ENCODE results near the gene ATP8A2. TPM values are rescaled to one million over a fixed set of nuclear protein-coding genes. Genes with fewer than 3 reads are reported as not detected.
A peak's percentile ranks its signal among the peaks of the same experiment; 100 is the strongest.

Gene ATP8A2
- total and polyA plus RNA-seq, 2 donors: 1.1 to 1.5 TPM

DNA sequence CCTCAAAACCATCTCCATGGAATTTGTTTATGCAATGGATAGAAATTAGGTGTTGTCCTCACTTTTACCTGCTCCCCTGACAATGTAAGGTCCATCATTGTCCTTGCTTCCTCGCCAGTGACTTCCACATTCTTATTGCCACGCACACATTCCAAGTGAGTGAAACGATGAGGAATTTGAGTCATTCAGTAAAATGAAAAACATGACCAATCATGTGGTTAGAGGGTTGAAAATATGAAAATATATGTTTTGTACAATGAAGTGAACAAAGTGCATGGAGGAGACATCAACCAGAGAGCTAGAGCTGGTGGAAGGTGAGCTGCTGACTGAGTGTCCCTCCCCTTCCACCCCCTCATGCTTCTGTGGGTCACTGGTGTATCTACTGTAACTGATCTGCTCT is 91.7 kb downstream of the ATP8A2 start:
- 87% methylated on average over 3 of the region's 3 CpGs for WGBS
- DNase-seq (ENCODE audit: low read depth in 6 of 9, low spot score in 9 of 9): no peak
- Histone ChIP-seq H3K9me3 (ENCODE audit: control insufficient read depth in 2 of 2, insufficient read depth in 1 of 2, low read length in 1 of 2) (no peaks in the 10 kb centered on the region), H3K4me1 (ENCODE audit: control insufficient read depth in 2 of 2, insufficient read depth in 2 of 2, low read length in 2 of 2) (no peaks in the 10 kb centered on the region), H3K27ac (ENCODE audit: low read depth in 1 of 2, low read length in 1 of 2) (no peak overlapping the region), H3K4me3 (ENCODE audit: low read length in 2 of 2) (no peak overlapping the region), H3K36me3 (ENCODE audit: control insufficient read depth in 2 of 2, insufficient read depth in 2 of 2, low read length in 1 of 2) (no peaks in the 10 kb centered on the region), H3K27me3 (ENCODE audit: control insufficient read depth in 2 of 2, insufficient read depth in 1 of 2, low read length in 1 of 2) (peaks cover 9 to 22% of the 10 kb centered on the region in 2 donors)

- H3K4me1 ChIP-seq (ENCODE audit: control insufficient read depth in 2 of 2, insufficient read depth in 2 of 2, low read length in 2 of 2): no peaks in the 10 kb centered on the region
- no peaks in the 10 kb centered on the region for H3K36me3 ChIP-seq (ENCODE audit: control insufficient read depth in 2 of 2, insufficient read depth in 2 of 2, low read length in 1 of 2)
- 89% methylated on average over 4 of the region's 4 CpGs for WGBS
- H3K4me3 ChIP-seq (ENCODE audit: low read length in 2 of 2): no peak overlapping the region
- no peak for DNase-seq (ENCODE audit: low read depth in 6 of 9, low spot score in 9 of 9)
- no peaks in the 10 kb centered on the region for H3K9me3 ChIP-seq (ENCODE audit: control insufficient read depth in 2 of 2, insufficient read depth in 1 of 2, low read length in 1 of 2)
- H3K27ac ChIP-seq (ENCODE audit: low read depth in 1 of 2, low read length in 1 of 2): no peak overlapping the region
- peaks cover 27 to 40% of the 10 kb centered on the region in 2 donors for H3K27me3 ChIP-seq (ENCODE audit: control insufficient read depth in 2 of 2, insufficient read depth in 1 of 2, low read length in 1 of 2)
These were observed 95.1 kb downstream of the ATP8A2 start for GRCh38 chr13:25466880-25467279.

DNA sequence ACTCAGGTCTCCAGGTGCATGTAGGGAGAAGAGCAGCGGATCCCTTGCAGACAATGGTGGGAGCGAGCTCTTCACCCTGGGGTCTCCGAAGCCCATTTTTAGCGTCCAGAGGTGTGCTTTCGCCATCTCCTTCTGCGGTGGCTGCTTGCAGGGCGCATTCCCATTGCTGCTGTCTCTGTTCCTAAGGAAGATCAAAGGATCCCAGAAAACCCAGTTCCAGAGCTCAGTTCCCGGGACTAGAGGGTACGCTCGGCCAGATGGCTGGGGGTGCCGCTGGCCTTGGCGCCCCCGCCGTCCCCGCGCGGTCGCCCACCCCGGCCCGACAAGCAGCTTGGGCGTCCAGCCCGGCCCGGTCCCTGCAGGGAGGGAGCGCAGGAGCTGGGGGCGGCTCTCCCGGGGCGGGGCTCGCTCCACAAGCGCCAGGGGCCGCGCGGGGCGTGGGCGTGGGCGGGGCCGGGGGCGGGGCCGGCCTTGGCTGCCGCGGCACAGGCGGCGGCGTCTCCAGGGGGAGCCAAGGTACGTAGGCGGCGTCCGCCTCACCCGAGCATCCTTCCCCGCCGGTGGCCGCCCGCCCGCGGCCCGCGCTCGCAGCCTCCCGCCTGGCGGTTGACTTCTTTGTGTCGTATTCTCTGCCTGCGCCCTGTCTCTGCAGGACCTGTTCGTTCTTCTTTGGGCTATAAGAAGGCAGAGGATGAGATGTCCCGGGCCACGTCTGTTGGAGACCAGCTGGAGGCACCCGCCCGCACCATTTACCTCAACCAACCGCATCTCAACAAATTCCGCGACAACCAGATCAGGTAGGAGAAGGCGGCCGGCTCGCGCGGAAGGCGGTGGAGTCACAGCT is 96.8 kb downstream of the ATP8A2 start:
- Histone ChIP-seq H3K9me3 (ENCODE audit: control insufficient read depth in 2 of 2, insufficient read depth in 1 of 2, low read length in 1 of 2) (no peaks in the 10 kb centered on the region), H3K36me3 (ENCODE audit: control insufficient read depth in 2 of 2, insufficient read depth in 2 of 2, low read length in 1 of 2) (no peaks in the 10 kb centered on the region), H3K27ac (ENCODE audit: low read depth in 1 of 2, low read length in 1 of 2) (no peak overlapping the region), H3K4me3 (ENCODE audit: low read length in 2 of 2) (no peak overlapping the region), H3K27me3 (ENCODE audit: control insufficient read depth in 2 of 2, insufficient read depth in 1 of 2, low read length in 1 of 2) (peaks cover 27 to 40% of the 10 kb centered on the region in 2 donors), H3K4me1 (ENCODE audit: control insufficient read depth in 2 of 2, insufficient read depth in 2 of 2, low read length in 2 of 2) (no peaks in the 10 kb centered on the region)
- DNase-seq (ENCODE audit: low read depth in 6 of 9, low spot score in 9 of 9): peak in 6 of 9 donors; percentile 0 to 39 (median 6)
- 7% methylated on average over 75 of the region's 75 CpGs for WGBS

GRCh38 chr13:25469169-25469525 is 97.4 kb downstream of the ATP8A2 start:
- Histone ChIP-seq H3K4me1 (ENCODE audit: control insufficient read depth in 2 of 2, insufficient read depth in 2 of 2, low read length in 2 of 2) (no peaks in the 10 kb centered on the region), H3K4me3 (ENCODE audit: low read length in 2 of 2) (no peak overlapping the region), H3K27me3 (ENCODE audit: control insufficient read depth in 2 of 2, insufficient read depth in 1 of 2, low read length in 1 of 2) (peaks cover 27 to 40% of the 10 kb centered on the region in 2 donors), H3K27ac (ENCODE audit: low read depth in 1 of 2, low read length in 1 of 2) (no peak overlapping the region), H3K36me3 (ENCODE audit: control insufficient read depth in 2 of 2, insufficient read depth in 2 of 2, low read length in 1 of 2) (no peaks in the 10 kb centered on the region), H3K9me3 (ENCODE audit: control insufficient read depth in 2 of 2, insufficient read depth in 1 of 2, low read length in 1 of 2) (no peaks in the 10 kb centered on the region)
- DNase-seq (ENCODE audit: low read depth in 6 of 9, low spot score in 9 of 9): no peak
- WGBS: 13% methylated on average over 20 of the region's 20 CpGs

GRCh38 chr13:25473864-25474263 is 102.1 kb downstream of the ATP8A2 start:
- no peak for DNase-seq (ENCODE audit: low read depth in 6 of 9, low spot score in 9 of 9)
- 83% methylated on average over 2 of the region's 2 CpGs for WGBS
- Histone ChIP-seq H3K9me3 (ENCODE audit: control insufficient read depth in 2 of 2, insufficient read depth in 1 of 2, low read length in 1 of 2) (no peaks in the 10 kb centered on the region), H3K27me3 (ENCODE audit: control insufficient read depth in 2 of 2, insufficient read depth in 1 of 2, low read length in 1 of 2) (peaks cover 15 to 17% of the 10 kb centered on the region in 2 donors), H3K27ac (ENCODE audit: low read depth in 1 of 2, low read length in 1 of 2) (no peak overlapping the region), H3K36me3 (ENCODE audit: control insufficient read depth in 2 of 2, insufficient read depth in 2 of 2, low read length in 1 of 2) (no peaks in the 10 kb centered on the region), H3K4me3 (ENCODE audit: low read length in 2 of 2) (no peak overlapping the region), H3K4me1 (ENCODE audit: control insufficient read depth in 2 of 2, insufficient read depth in 2 of 2, low read length in 2 of 2) (no peaks in the 10 kb centered on the region)

DNA sequence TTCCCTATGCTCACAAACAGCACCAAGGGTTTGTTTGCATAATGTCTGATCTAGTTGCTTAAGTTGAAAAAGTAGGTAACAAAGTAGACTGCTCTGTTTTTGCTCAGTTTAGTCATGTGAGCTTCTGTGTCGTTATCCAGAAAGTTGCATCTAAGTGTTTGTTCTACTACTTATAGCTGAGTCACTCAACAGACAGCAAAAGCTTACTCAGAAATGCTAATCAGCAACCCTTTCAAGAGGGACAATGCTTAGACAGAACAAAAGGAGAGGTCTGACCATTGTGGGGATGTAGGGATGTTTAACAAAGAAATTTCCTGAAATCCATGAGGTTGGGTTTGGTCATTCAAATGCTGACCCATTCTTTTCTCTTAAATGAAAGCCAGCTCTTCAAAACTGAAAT is 106.4 kb downstream of the ATP8A2 start:
- Histone ChIP-seq H3K4me1 (ENCODE audit: control insufficient read depth in 2 of 2, insufficient read depth in 2 of 2, low read length in 2 of 2) (no peaks in the 10 kb centered on the region), H3K9me3 (ENCODE audit: control insufficient read depth in 2 of 2, insufficient read depth in 1 of 2, low read length in 1 of 2) (no peaks in the 10 kb centered on the region), H3K27ac (ENCODE audit: low read depth in 1 of 2, low read length in 1 of 2) (no peak overlapping the region), H3K4me3 (ENCODE audit: low read length in 2 of 2) (no peak overlapping the region), H3K27me3 (ENCODE audit: control insufficient read depth in 2 of 2, insufficient read depth in 1 of 2, low read length in 1 of 2) (no peaks in the 10 kb centered on the region), H3K36me3 (ENCODE audit: control insufficient read depth in 2 of 2, insufficient read depth in 2 of 2, low read length in 1 of 2) (no peaks in the 10 kb centered on the region)
- 84% methylated on average over 1 of the region's 1 CpG for WGBS
- DNase-seq (ENCODE audit: low read depth in 6 of 9, low spot score in 9 of 9): no peak

- WGBS: 47% methylated on average over 12 of the region's 12 CpGs
- Histone ChIP-seq H3K27me3 (ENCODE audit: control insufficient read depth in 2 of 2, insufficient read depth in 1 of 2, low read length in 1 of 2) (peaks cover 0 to 4% of the 10 kb centered on the region in 2 donors), H3K4me3 (ENCODE audit: low read length in 2 of 2) (no peak overlapping the region), H3K4me1 (ENCODE audit: control insufficient read depth in 2 of 2, insufficient read depth in 2 of 2, low read length in 2 of 2) (no peaks in the 10 kb centered on the region), H3K36me3 (ENCODE audit: control insufficient read depth in 2 of 2, insufficient read depth in 2 of 2, low read length in 1 of 2) (no peaks in the 10 kb centered on the region), H3K9me3 (ENCODE audit: control insufficient read depth in 2 of 2, insufficient read depth in 1 of 2, low read length in 1 of 2) (no peaks in the 10 kb centered on the region), H3K27ac (ENCODE audit: low read depth in 1 of 2, low read length in 1 of 2) (no peak overlapping the region)
- DNase-seq (ENCODE audit: low read depth in 6 of 9, low spot score in 9 of 9): no peak
These were observed 117.5 kb downstream of the ATP8A2 start for GRCh38 chr13:25489238-25489637.

DNA sequence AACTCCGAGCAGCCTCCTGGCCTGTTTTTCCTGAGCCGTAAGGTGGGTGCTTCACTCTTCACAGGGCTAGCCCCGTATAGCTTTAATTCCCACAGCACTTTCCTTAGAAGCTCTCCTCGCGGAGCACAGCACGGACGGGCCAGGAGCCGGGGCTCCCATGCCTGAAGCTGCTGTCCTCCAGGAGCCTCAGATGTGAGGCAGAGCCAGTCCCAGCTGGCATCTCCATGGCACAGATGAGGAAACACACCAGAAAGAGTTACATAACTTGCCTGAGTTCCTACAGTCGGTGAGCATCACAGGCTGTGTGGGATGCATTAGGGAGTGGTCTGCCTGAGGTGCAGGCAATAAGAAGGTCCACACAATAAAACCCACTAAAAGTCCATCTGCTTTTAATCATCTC is 118.5 kb downstream of the ATP8A2 start:
- Histone ChIP-seq H3K9me3 (ENCODE audit: control insufficient read depth in 2 of 2, insufficient read depth in 1 of 2, low read length in 1 of 2) (no peaks in the 10 kb centered on the region), H3K4me1 (ENCODE audit: control insufficient read depth in 2 of 2, insufficient read depth in 2 of 2, low read length in 2 of 2) (no peaks in the 10 kb centered on the region), H3K27ac (ENCODE audit: low read depth in 1 of 2, low read length in 1 of 2) (no peak overlapping the region), H3K36me3 (ENCODE audit: control insufficient read depth in 2 of 2, insufficient read depth in 2 of 2, low read length in 1 of 2) (no peaks in the 10 kb centered on the region), H3K27me3 (ENCODE audit: control insufficient read depth in 2 of 2, insufficient read depth in 1 of 2, low read length in 1 of 2) (peaks cover 0 to 4% of the 10 kb centered on the region in 2 donors), H3K4me3 (ENCODE audit: low read length in 2 of 2) (no peak overlapping the region)
- no peak for DNase-seq (ENCODE audit: low read depth in 6 of 9, low spot score in 9 of 9)
- 87% methylated on average over 9 of the region's 9 CpGs for WGBS

DNA sequence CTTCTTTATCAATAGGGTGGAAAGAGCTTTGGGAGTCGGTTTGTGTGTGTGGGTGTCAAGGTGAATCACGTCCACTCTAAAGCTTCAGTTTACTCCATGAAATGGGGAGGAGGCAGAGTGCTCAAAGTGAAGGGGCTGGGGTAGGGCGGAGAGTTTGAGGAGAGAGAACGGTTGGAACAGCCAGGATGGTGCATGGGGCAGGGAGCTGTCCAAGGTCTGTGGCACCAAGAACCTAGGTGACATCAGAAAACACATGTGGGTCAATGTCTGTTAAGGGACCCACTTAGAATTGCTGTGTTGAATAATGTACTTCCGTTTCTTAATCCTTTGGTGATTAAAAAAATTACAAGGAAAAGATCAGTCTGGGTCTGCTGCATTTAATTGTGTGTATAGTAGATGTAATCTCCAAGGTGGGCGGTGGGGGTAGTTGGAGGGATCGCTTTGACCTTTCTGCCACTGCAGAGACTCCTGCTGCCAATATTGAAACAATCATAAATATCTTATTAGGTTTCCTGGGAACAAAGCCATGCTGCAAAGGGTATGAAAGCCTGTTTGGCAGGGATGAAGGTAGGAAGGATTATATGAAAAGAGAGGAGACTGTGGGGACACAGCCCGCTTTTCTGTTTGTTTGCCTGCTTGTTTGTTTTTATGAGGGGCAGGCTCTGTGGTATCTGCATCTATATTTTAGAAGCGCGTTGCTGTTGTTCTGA is 122.3 kb downstream of the ATP8A2 start:
- DNase-seq (ENCODE audit: low read depth in 6 of 9, low spot score in 9 of 9): no peak
- no peaks in the 10 kb centered on the region for H3K9me3 ChIP-seq (ENCODE audit: control insufficient read depth in 2 of 2, insufficient read depth in 1 of 2, low read length in 1 of 2)

More for the DNA sequence above, 122.3 kb downstream of the ATP8A2 start:
- no peak overlapping the region for H3K27ac ChIP-seq (ENCODE audit: low read depth in 1 of 2, low read length in 1 of 2)
- H3K36me3 ChIP-seq (ENCODE audit: control insufficient read depth in 2 of 2, insufficient read depth in 2 of 2, low read length in 1 of 2): no peaks in the 10 kb centered on the region
- H3K4me3 ChIP-seq (ENCODE audit: low read length in 2 of 2): no peak overlapping the region
- H3K4me1 ChIP-seq (ENCODE audit: control insufficient read depth in 2 of 2, insufficient read depth in 2 of 2, low read length in 2 of 2): no peaks in the 10 kb centered on the region
- peaks cover 0 to 4% of the 10 kb centered on the region in 2 donors for H3K27me3 ChIP-seq (ENCODE audit: control insufficient read depth in 2 of 2, insufficient read depth in 1 of 2, low read length in 1 of 2)
- WGBS: 74% methylated on average over 10 of the region's 10 CpGs
